CD14-positive monocyte (primary cell): Measurements from ENCODE around the gene PLBD2. TPM values are rescaled to one million over a fixed set of nuclear protein-coding genes. Genes with fewer than 3 reads are reported as not detected.

Experiments used
- DNase-seq, 3 donors: peaks; one replicate each; pipeline ENCODE4 v3.0.0-alpha.2; 2011 to 2022
- H2AFZ ChIP-seq: 2 replicates; pipeline ENCODE4 v1.6.0; 2012; ENCODE audit warnings: mild to moderate bottlenecking, low read depth, low read length, inconsistent platforms; ENCODE audit not compliant: insufficient read depth, poor library complexity, severe bottlenecking
- H3K27ac ChIP-seq, 2 donors: 1 replicate in 1 of 2; 2 replicates in 1 of 2; pipeline ENCODE4 v1.5.1; 2012 to 2013; ENCODE audit warnings: low read length in 2 of 2, control low read depth in 1 of 2, inconsistent platforms in 1 of 2, low read depth in 1 of 2, mild to moderate bottlenecking in 1 of 2
- H3K27me3 ChIP-seq, 2 donors: one replicate each; pipeline versions ENCODE4 v1.6.0 to v1.6.1; 2011 to 2013; ENCODE audit warnings: low read length in 2 of 2; ENCODE audit not compliant: control insufficient read depth in 2 of 2, insufficient read depth in 2 of 2
- H3K36me3 ChIP-seq, 2 donors: replicated peaks in 1 of 2; 1 replicate in 1 of 2; 2 replicates in 1 of 2; pipeline versions ENCODE4 v1.5.1 to v1.6.1; 2012 to 2013; ENCODE audit warnings: low read length in 2 of 2, control low read depth in 1 of 2, inconsistent platforms in 1 of 2, mild to moderate bottlenecking in 1 of 2; ENCODE audit not compliant: insufficient read depth in 2 of 2, control insufficient read depth in 1 of 2
- H3K4me1 ChIP-seq, 2 donors: 1 replicate in 1 of 2; 2 replicates in 1 of 2; pipeline versions ENCODE4 v1.5.1 to v1.6.1; 2012 to 2013; ENCODE audit warnings: low read length in 2 of 2, control low read depth in 1 of 2, inconsistent platforms in 1 of 2, mild to moderate bottlenecking in 1 of 2, moderate library complexity in 1 of 2; ENCODE audit not compliant: insufficient read depth in 2 of 2, control insufficient read depth in 1 of 2
- H3K4me2 ChIP-seq: replicated peaks from 2 replicates; pipeline ENCODE3; 2012; ENCODE audit warnings: low read length, moderate library complexity, mild to moderate bottlenecking; ENCODE audit not compliant: poor library complexity, severe bottlenecking; ENCODE audit errors: extremely low read depth
- H3K4me3 ChIP-seq, 3 experiments: fragments of 200-600 bp in 1 of 3; sonication (generic) in 1 of 3; replicated peaks in 1 of 3; 1 replicate in 2 of 3; 2 replicates in 1 of 3; pipeline ENCODE4 v1.5.1; 2011 to 2013; ENCODE audit warnings: low read length in 3 of 3, mild to moderate bottlenecking in 3 of 3, control low read depth in 2 of 3, low read depth in 2 of 3, inconsistent platforms in 1 of 3, moderate library complexity in 1 of 3
- H3K79me2 ChIP-seq: 2 replicates; pipeline ENCODE4 v1.6.0; 2012; ENCODE audit warnings: mild to moderate bottlenecking, control low read depth, inconsistent platforms, low read length, moderate library complexity; ENCODE audit not compliant: insufficient read depth
- H3K9ac ChIP-seq: 2 replicates; pipeline ENCODE4 v1.6.0; 2017; ENCODE audit warnings: low read length, mild to moderate bottlenecking; ENCODE audit not compliant: insufficient read depth, poor library complexity, severe bottlenecking
- H3K9me3 ChIP-seq, 2 donors: replicated peaks in 1 of 2; 1 replicate in 1 of 2; 2 replicates in 1 of 2; pipeline versions ENCODE4 v1.5.1 to v1.6.1; 2012 to 2013; ENCODE audit warnings: low read length in 2 of 2, control low read depth in 1 of 2; ENCODE audit not compliant: control insufficient read depth in 1 of 2, insufficient read depth in 1 of 2
- H4K20me1 ChIP-seq: 2 replicates; pipeline ENCODE4 v1.6.0; 2012; ENCODE audit warnings: mild to moderate bottlenecking, low read length, control low read depth, moderate library complexity; ENCODE audit not compliant: insufficient read depth
- H3K27ac Mint-ChIP-seq, 7 donors: one replicate each; pipeline ENCODE4 v1.8.0; 2020; ENCODE audit warnings: mild to moderate bottlenecking in 7 of 7, mixed read lengths in 7 of 7, moderate library complexity in 6 of 7, inconsistent platforms in 2 of 7
- H3K27me3 Mint-ChIP-seq, 3 donors: one replicate each; pipeline ENCODE4 v1.8.0; 2021 to 2022; ENCODE audit warnings: low read depth in 3 of 3, mild to moderate bottlenecking in 3 of 3, mixed read lengths in 3 of 3, moderate library complexity in 3 of 3, inconsistent platforms in 1 of 3
- H3K36me3 Mint-ChIP-seq, 2 donors: one replicate each; pipeline ENCODE4 v1.8.0; 2020; ENCODE audit warnings: mixed read lengths in 2 of 2, inconsistent platforms in 1 of 2, mild to moderate bottlenecking in 1 of 2
- H3K4me1 Mint-ChIP-seq: one replicate; pipeline ENCODE4 v1.8.0; 2020; ENCODE audit warnings: mild to moderate bottlenecking, mixed read lengths
- H3K4me3 Mint-ChIP-seq, 2 donors: one replicate each; pipeline ENCODE4 v1.8.0; 2020; ENCODE audit warnings: mild to moderate bottlenecking in 2 of 2, mixed read lengths in 2 of 2, moderate library complexity in 1 of 2
- H3K9me3 Mint-ChIP-seq, 7 donors: one replicate each; pipeline ENCODE4 v1.8.0; 2020 to 2022; ENCODE audit warnings: mixed read lengths in 7 of 7, mild to moderate bottlenecking in 6 of 7, moderate library complexity in 6 of 7, inconsistent platforms in 2 of 7
- CTCF ChIP-seq: fragments of 200-600 bp; IDR thresholded peaks from one replicate; pipeline ENCODE4 v1.8.0; 2022; ENCODE audit warnings: antibody characterized with exemption, mild to moderate bottlenecking
- WGBS: methylation state at CpG from one replicate; pipeline ENCODE4 v1.1.5; 2013; ENCODE audit warnings: missing lambda C conversion rate; ENCODE audit not compliant: insufficient coverage; 5-methylcytosine and 5-hydroxymethylcytosine counted together
- intact Hi-C, 2 donors: fragments of 100-400 bp; cut with micrococcal nuclease; formaldehyde crosslinking; loops; one replicate each; pipeline versions ENCODE4 v1.15.0 to v1.15.1; 2023
- polyA plus RNA-seq, 3 donors: library from polyadenylated mRNA; depleted of rRNA in 1 of 3; unstranded in 2 of 3; stranded (reverse) in 1 of 3; fragments of 300-500 nt in 2 of 3; fragments of >200 nt in 1 of 3; fragmentation: Illumina TruSeq in 2 of 3; gene quantifications; 1 replicate in 2 of 3; 2 replicates in 1 of 3; pipeline ENCODE4 v1.2.3, GENCODE V29; 2012 to 2021

Gene PLBD2
- polyA plus RNA-seq, 3 donors, result 8.5 to 12.4 (median 8.8) TPM

GRCh38 chr12:113346353-113346752 is 12.0 kb upstream of the PLBD2 start:
- intact Hi-C loops, result no loop called here
- WGBS, result 41% methylated on average over 4 of the region's 5 CpGs
- Histone ChIP-seq H3K4me3 (no peak overlapping the region), H3K27ac (no peak overlapping the region), H2AFZ (no peak overlapping the region), H3K4me1 (peaks cover 7 to 14% of the 10 kb centered on the region in 2 donors), H3K27me3 (no peaks in the 10 kb centered on the region), H3K36me3 (no peaks in the 10 kb centered on the region), H3K9me3 (no peaks in the 10 kb centered on the region), H3K9ac (no peak overlapping the region), H3K4me2 (no peak overlapping the region), H3K79me2 (no peaks in the 10 kb centered on the region), H4K20me1 (no peaks in the 10 kb centered on the region)
- Mint-ChIP-seq H3K27me3 (peaks cover 2 to 10% (median 3%) of the 10 kb centered on the region in 3 donors), H3K36me3 (no peaks in the 10 kb centered on the region), H3K27ac (peak overlapping the region in 3 of 7 donors; percentile 17 to 84 (median 55)), H3K4me1 (peaks cover 19% of the 10 kb centered on the region), H3K4me3 (no peak overlapping the region), H3K9me3 (peaks cover 0 to 2% (median 0%) of the 10 kb centered on the region in 7 donors)
- no peak for TF ChIP-seq CTCF
- peak; percentile 42 to 83 (median 54) for DNase-seq

GRCh38 chr12:113347107-113347506 is 11.3 kb upstream of the PLBD2 start:
- Histone ChIP-seq H3K4me1 (peaks cover 0 to 7% of the 10 kb centered on the region in 2 donors), H3K36me3 (no peaks in the 10 kb centered on the region), H3K27me3 (no peaks in the 10 kb centered on the region), H3K4me3 (no peak overlapping the region), H3K9ac (no peak overlapping the region), H3K79me2 (no peaks in the 10 kb centered on the region), H3K4me2 (no peak overlapping the region), H3K27ac (no peak overlapping the region), H3K9me3 (no peaks in the 10 kb centered on the region), H2AFZ (no peak overlapping the region), H4K20me1 (no peaks in the 10 kb centered on the region)
- no peak for TF ChIP-seq CTCF
- no peak overlapping the region for H3K4me3 Mint-ChIP-seq
- no CpG with 5 or more reads among the region's 3 CpGs for WGBS
- no peak for DNase-seq
- H3K4me1 Mint-ChIP-seq, result peaks cover 12% of the 10 kb centered on the region
- peaks cover 2 to 10% (median 3%) of the 10 kb centered on the region in 3 donors for H3K27me3 Mint-ChIP-seq
- intact Hi-C loops, result no loop called here
- peak overlapping the region in 1 of 7 donors; percentile 6 for H3K27ac Mint-ChIP-seq
- no peaks in the 10 kb centered on the region for H3K9me3 Mint-ChIP-seq
- no peaks in the 10 kb centered on the region for H3K36me3 Mint-ChIP-seq
